ENCODE data around the gene CDCA4. TPM values are rescaled to one million over a fixed set of nuclear protein-coding genes. Genes with fewer than 3 reads are reported as not detected.

Gene CDCA4
- total RNA-seq, 1 donor from 2014 or later, result 46.9 TPM

DNA sequence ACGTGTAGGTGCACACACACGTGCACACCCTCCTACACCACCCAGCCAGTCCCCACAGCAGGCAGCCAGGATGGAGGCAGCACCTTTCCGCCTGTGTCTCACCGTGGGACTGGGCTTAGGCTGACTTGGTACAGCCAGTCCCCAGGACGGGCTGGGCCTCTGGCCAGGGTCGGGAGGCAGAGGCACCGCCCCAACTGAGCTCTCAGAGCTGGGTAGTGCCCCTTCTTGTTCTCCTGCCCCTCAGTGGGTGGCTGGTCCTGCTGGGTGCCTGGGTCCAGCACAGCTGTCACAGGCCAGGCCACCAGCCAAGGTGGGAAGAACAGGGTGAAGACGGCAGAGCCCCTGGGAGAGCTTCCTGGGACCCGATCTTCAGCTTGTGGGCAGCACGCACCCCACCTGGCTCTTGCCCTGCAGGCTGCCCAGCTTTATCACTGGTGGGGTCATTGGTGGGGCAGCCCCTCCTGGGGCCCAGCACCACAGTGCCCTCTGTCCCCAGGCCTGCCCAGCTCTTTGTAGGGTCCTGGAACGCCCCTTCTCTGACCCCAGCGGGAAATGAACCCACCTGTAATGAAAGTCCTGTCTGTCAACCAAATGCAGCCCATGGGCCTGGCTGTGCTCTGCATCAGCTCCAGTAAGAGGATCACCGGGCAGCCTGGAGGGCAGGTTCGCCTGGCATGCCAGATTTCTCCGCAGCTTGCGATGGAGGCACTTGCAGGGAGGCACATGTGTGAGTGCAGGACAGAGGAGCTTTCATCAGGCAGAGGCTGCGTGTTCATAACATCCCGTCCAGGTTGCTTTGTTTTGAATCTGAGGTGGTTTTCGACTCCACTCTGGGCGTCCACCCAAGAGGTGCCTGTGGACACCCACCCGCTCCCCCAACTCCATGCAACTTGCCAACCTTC lies 14.7 kb downstream of the CDCA4 start:
- H3K4me3 ChIP-seq (ENCODE audit: low read depth, low read length), result no peak overlapping the region
- TF ChIP-seq, protein P1, sequence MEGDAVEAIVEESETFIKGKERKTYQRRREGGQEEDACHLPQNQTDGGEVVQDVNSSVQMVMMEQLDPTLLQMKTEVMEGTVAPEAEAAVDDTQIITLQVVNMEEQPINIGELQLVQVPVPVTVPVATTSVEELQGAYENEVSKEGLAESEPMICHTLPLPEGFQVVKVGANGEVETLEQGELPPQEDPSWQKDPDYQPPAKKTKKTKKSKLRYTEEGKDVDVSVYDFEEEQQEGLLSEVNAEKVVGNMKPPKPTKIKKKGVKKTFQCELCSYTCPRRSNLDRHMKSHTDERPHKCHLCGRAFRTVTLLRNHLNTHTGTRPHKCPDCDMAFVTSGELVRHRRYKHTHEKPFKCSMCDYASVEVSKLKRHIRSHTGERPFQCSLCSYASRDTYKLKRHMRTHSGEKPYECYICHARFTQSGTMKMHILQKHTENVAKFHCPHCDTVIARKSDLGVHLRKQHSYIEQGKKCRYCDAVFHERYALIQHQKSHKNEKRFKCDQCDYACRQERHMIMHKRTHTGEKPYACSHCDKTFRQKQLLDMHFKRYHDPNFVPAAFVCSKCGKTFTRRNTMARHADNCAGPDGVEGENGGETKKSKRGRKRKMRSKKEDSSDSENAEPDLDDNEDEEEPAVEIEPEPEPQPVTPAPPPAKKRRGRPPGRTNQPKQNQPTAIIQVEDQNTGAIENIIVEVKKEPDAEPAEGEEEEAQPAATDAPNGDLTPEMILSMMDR (conservative IDR thresholded peaks at IDR 0.05; ENCODE audit: low read depth, low read length), result no peak

DNA sequence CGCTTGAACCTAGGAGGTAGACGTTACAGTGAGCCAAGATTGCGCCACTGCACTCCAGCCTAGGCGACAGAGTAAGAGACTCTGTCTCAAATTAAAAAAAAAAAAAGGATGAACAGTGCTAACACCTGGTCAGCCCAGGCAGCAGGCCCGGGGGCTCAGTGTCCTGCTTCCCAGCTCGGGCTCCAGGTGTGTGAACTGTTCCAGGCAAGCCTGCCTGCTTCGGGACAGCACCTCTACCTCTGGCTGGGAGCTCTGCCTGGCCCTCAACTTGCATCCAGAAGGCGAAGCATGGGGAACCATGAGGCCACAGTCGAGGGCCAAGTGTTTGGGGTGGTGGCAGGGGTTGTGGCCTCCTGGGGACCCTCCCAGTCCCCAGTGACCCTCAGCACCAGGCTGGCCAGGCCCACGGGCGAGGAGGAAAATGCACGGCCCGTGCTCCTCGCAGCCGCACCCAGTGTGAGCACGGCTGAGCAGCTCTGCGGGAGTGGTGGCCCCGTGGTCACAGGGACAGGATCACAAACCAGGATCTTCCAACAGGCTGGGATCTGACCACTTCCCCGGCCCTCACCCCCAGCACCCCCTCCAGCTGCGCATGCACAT lies 15.5 kb downstream of the CDCA4 start:
- TF ChIP-seq, protein P1 (conservative IDR thresholded peaks at IDR 0.05; ENCODE audit: low read depth, low read length), result no peak
- no peak for DNase-seq (ENCODE audit: low read depth)
- no peak overlapping the region for H3K4me3 ChIP-seq (ENCODE audit: low read depth, low read length)

More for the DNA sequence above, 14.7 kb downstream of the CDCA4 start:
- no peak for DNase-seq (ENCODE audit: low read depth)

DNA sequence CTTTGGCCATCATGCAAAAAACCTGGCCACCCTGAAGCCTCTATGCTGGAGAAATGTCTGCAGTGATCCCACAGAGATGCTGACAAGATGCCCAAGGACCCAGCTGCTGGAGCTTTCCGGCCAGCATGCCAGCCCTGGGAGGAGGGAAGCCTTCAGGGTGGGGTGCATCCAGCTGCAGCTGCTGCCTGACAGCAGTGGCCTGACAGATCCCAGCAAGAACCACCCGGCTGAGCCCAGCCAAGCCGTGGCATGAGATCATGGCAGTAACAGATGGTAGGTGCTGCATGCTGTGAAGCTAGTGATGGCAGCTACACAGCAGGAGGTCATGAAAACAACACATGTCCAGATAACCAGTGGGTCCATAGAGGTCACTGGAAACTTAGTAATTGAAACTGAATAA lies 21.5 kb downstream of the CDCA4 start:
- TF ChIP-seq, protein P1 (conservative IDR thresholded peaks at IDR 0.05; ENCODE audit: low read depth, low read length), result no peak
- H3K4me3 ChIP-seq (ENCODE audit: low read depth, low read length), result no peak overlapping the region
- DNase-seq (ENCODE audit: low read depth), result no peak

DNA sequence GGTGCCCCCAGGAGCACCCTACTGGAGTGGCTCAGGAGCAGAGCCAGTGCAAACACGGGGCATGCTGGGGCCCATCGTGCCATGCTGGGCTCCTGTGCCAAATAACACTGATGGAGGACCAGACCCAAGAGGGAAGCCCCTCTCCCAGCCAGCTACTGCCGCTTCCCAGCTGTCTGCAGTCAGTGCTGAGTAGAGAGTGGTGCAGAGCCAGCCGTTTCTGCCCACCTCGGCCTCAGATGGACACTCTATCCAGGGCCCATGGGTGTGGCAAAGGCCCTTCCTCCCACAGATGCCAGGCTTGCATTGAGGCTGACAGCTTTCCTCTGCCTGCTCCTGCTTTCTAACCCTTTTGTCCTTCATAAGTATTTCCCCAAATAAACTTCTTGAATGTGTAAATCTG lies 22.1 kb downstream of the CDCA4 start:
- TF ChIP-seq, protein P1 (conservative IDR thresholded peaks at IDR 0.05; ENCODE audit: low read depth, low read length), result no peak
- H3K4me3 ChIP-seq (ENCODE audit: low read depth, low read length), result no peak overlapping the region
- no peak for DNase-seq (ENCODE audit: low read depth)

DNA sequence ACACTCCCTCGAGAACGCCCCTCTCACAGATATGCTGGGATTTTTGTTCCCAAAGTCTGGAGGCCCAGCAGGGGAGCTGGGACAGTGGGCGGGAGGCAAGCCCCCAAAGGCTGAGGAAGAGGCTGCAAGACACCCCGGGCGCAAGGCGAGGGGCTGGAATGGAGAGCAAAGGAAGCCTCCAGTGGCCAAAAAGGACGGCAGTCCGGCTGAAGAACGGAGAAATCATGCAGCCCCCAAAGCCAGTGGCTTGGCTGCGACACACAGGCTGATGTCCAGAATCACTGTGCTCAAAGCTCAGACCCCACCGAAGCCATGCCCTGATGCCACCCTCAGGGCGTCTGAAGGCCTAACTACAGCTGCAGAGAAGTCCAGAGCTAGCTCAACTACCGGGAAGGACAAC lies 24.4 kb downstream of the CDCA4 start:
- H3K4me3 ChIP-seq (ENCODE audit: low read depth, low read length), result no peak overlapping the region
- no peak for DNase-seq (ENCODE audit: low read depth)
- TF ChIP-seq, protein P1 (conservative IDR thresholded peaks at IDR 0.05; ENCODE audit: low read depth, low read length), result no peak

DNA sequence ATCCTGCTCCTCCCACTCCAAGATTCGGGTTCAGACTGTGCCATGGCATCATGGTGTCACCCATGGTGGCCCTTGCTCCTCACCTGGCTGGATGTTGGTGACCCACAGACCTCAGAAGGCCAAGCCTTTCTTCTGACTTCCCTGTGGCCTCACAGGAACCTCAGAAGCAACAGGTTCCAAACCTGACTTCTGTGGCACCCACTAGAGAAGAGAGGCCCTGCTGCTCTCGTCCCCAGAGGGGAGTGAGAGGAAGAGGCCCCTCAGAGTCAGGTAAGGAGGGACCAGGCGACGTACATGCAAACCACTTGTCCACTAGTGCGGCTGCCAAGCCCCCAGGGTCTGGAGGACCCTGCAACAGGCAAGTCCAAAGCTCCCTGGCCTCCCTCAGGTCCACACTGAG lies 24.9 kb downstream of the CDCA4 start:
- H3K4me3 ChIP-seq (ENCODE audit: low read depth, low read length), result no peak overlapping the region
- TF ChIP-seq, protein P1 (conservative IDR thresholded peaks at IDR 0.05; ENCODE audit: low read depth, low read length), result no peak
- DNase-seq (ENCODE audit: low read depth), result no peak
